HG02885 (cell line): ENCODE data around the gene SPRED3.

ENCODE experiments used
- ATAC-seq: cut with Tn5 transposase; IDR thresholded peaks from one replicate; pipeline ENCODE4 v1.9.1; 2021; ENCODE audit warnings: mild to moderate bottlenecking; ENCODE audit not compliant: unreplicated experiment, poor library complexity

Gene SPRED3

GRCh38 chr19:38413416-38413815 lies 24.9 kb downstream of the SPRED3 start:
- ATAC-seq = no peak

GRCh38 chr19:38417146-38417543 lies 28.6 kb downstream of the SPRED3 start:
- no peak for ATAC-seq

- ATAC-seq = no peak
Observed at GRCh38 chr19:38417544-38418506, 29.3 kb downstream of the SPRED3 start.

DNA sequence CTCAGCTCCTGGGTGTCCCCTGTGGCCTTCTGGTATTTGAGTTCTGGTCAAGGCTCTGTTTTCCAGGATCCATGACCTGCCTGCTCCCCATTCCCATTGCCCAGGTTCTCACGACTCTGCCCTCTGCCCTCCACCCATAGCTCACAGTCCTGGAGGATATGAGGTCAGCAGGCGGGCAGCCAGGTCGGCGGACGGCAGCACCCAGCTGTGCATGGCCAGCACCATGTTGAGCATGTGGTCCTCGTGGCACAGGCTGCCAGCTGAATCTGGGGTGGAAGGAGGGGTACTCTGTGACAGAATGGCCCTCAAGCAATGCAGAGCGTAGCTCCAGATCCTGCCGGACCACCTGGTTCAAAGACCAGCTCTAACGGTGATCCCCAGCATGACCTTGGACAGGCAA lies 32.4 kb downstream of the SPRED3 start:
- no peak for ATAC-seq

DNA sequence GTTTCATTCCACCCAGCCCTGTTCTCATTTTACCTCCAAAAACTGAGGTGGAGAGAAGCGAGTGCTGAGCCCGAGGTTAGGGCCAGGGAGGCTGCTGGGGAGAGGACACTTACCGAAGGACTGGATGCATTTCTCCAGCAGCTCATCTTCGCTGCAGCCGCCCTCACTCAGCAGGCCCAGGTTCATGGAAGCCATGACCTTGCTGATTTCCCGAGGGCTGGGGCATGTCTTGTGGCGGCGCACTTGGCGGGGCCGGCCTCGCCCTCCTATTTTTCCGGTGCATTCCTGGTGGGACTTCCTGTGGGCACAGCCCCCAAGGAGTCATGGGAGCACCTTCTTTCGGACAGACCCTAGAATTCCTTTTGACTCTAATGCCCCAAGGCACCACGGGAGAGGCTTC lies 33.4 kb downstream of the SPRED3 start:
- no peak for ATAC-seq

DNA sequence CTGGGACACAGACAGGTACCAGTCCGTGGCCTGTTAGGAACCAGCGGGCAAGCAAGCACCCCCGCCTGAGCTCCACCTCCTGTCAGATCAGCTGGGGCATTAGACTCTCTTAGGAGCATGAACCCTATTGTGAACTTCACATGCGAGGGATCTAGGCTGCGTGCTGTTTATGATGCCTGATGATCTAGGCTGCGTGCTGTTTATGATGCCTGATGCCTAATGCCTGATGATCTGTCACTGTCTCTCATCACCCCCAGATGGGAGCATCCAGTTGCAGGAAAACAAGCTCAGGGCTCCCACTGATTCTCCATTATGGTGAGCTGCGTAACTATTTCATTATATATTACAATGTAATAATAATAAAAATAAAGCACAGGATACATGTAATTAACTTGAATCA lies 33.9 kb downstream of the SPRED3 start:
- ATAC-seq = no peak

DNA sequence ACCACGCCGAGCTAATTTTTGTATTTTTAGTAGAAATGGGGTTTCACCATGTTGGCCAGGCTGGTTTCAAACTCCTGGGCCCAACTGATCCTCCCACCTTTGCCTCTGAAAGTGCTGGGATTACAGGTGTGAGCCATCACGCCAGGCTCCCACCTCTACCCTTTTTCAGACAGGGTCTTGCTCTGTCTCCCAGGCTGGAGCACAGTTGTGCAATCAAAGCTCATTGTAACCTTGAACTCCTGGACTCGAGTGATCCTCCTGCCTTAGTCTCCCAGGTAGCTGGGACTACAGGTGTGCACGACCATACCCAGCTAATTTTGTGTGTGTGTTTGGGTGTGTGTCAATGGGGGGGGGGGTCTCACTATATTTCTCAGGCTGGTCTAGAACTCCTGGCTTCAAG lies 35.8 kb downstream of the SPRED3 start:
- ATAC-seq = no peak

DNA sequence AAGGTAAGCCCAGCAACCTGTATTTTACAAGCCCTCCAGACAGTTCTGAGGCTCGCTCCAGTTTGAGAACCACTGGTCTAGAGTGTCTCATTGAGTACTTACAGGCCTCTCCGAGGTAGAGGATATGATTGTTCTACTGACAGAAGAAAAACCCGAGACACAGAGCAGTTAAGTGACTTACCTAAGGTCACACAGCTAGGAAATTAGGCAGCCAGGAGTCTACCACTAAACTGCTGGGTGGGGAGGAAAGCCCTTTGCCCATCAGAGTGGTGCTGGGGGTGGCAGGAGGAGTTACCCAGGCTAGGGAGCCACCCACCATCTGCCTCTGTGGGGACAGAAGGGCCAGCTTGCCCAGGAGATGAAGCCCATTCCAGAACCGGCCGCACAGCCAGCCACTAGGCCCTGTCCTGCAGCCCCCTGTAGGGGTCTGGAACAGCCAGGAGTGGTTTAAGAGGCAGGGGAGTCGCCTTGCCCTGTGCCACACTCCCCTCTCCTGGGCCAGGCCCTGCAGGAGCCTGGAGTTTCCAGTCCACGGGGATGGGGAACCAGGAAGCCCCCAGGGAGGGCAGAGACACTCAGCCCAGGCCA lies 36.8 kb downstream of the SPRED3 start:
- no peak for ATAC-seq

DNA sequence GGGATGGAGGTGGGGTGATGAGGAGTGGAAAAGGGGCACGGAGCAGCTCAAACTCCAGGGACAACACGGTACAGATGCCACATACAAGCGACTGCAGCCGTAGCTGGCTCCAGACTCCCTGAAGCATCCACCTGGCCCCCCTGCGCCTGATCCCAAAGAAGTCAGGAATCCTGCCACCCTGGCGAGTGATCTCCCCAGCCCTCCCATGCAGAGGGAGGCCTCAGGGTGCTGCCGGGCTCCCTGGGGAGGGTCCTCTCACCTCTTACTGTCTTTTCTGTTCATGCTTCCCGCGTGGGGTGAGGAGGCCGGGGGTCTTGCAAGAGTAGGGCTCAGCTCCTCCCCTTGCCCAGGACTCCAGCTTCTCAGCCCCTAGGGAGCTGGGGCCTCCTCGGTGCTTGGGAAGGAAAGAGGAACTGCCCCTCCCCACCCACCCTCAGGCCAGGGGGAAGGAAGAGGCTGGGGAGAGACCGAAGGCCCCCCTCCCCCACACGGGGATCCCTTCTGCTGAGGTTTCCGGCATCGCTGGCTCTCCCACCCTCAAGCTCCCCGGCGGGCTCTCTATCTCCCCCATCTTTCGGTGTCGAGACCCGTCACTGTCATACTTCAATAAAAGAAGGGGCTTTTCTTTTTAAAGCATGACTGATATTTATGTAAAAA lies 37.4 kb downstream of the SPRED3 start, which contains the start of gene RASGRP4:
Gene RASGRP4, minus strand, starts transcription at position 410 of the 657 bp plus-strand sequence. Its CDS starts 128 bp downstream, at position 282.
- no peak for ATAC-seq

DNA sequence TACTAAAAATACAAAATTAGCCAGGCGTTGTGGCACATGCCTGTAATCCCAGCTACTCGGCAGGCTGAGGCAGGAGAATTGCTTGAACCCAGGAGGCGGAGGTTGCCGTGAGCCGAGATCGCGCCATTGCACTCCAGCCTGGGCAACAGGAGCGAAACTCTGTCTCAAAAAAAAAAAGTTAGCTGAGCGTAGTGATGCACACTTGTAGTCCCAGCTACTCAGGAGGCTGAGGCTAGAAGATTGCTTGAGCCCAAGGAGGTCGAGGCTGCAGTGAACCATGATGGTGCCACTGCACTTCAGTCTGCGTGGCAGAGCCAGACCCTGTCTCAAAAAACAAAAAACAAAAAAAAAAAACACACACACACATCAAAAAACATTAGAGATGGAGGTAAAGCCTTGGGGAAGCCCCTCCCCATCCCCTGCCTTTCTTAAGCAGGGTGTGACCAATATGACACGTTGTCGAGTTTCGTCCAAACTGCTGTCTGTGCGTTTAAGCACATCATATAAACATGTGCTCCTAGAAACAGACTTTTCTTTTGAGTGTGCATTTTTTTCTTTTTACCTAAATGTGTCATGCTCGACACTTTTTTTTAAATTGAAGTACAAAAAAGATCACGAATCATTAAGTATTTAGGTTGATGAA lies 38.7 kb downstream of the SPRED3 start:
- peak; percentile 43 for ATAC-seq

DNA sequence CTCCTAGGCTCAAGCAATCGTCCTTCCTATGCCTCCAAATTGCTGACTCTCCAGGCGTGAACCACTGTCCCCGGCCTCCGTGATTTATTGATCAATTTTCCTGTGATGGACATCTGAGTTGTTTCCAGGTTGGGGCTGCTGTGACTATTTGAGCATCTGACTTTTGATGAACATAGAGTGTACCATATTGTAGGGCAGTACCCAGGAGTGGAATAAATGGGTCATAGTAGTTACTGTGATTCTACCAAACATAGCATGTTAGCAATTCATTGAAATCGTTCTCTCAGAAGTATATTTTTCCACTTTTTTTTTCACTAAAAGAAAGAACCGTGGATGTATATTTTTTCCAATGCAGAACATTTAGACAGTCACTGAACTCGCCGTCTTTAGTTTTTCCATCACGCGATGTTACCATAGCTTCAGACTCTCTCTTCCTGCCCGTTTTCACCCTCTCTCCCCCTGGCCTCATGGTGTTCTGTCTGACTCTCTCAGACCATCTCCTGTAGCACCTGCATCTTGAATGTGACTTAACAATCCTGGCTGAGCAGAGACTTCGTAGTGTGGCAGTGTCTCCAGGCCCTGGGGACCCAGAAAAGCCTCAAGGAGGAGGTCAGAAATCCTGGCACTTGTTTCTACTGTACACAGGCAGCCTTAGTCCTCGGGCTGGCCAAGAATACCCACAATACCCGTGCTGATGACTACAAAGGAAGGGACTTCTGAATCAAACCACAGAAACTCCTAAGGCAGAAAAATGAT lies 40.7 kb downstream of the SPRED3 start:
- no peak for ATAC-seq

GRCh38 chr19:38429811-38430156 lies 41.3 kb downstream of the SPRED3 start:
- no peak for ATAC-seq

DNA sequence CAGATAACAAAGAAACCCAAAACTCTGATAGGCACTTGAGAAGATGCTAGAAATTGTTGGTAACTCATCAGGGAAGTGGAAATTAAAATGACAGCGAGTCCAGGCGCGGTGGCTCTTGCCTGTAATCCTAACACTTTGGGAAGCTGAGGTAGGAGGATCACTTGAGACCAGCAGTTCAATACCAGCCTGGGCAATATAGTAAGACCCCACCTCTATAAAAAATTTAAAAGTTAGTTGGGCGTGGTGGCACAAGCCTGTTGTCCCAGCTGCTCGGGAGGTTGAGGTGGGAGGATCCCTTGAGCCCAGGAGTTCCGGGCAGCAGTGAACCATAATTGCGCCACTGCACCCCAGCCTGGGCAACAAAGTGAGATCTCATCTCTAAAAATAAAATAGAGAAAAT lies 42.4 kb downstream of the SPRED3 start:
- ATAC-seq = no peak

DNA sequence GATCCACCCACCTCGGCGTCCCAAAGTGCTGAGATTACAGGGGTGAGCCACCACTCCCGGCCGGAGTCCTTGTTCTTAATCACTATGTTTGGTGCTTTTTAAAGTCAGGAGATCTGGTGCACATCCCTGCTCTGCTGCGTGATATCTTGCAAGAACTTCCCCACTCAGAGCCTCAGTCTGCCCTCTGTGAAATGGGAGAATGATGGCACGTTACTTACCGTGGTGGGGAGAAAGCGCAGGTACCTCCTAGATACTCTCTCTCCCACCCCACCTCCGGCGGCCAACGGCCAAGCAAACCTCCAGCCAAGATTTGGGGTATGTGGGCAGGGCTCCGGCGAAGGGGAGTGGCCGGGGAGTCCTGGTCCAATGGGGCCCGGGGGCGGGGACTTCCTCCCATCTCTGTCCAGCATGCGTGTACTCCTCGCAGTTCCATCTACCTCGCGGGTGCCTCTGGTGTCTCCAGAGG lies 44.8 kb downstream of the SPRED3 start, which contains the start of gene RYR1:
Gene RYR1, plus strand, starts transcription at position 424 of the 466 bp plus-strand sequence. CDS start 139 bp downstream, outside the sequence.
- ATAC-seq = no peak

GRCh38 chr19:38434549-38435051 lies 46.1 kb downstream of the SPRED3 start:
- no peak for ATAC-seq

DNA sequence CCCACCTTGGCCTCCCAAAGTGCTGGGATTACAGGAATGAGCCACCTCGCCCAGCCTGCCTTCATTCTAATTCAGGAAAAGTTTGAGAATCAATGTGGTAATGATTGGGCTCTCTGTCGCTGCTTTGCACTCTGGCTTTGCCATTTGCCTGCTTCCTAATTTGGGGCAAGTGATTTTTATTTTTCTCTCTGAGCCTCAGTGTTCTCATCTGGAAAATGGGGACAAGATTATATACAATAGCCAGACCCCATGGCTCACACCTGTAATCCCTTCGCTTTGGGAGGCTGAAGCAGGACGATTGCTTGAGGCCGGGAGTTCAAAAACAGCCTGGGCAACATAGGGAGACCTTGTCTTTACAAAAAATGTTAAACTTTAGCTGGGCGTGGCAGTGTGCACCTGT lies 48.8 kb downstream of the SPRED3 start:
- ATAC-seq = no peak

- no peak for ATAC-seq
Observed at GRCh38 chr19:38437917-38438316, 49.4 kb downstream of the SPRED3 start.

DNA sequence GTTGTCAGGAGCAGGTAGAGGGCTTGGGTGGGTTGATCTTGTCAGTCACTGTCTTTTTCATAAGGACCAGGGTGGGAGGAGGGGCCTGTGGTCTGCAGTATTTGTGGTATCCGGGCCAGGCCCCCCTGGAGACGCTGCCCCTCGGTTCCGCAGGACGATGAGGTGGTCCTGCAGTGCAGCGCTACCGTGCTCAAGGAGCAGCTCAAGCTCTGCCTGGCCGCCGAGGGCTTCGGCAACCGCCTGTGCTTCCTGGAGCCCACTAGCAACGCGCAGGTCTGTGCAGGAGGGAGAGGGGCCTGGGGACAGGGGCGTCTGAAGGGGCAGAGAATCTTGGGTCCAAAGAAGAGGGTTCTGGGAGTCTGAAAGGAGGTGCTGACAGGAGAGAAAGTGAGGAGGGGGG lies 52.1 kb downstream of the SPRED3 start:
- no peak for ATAC-seq

DNA sequence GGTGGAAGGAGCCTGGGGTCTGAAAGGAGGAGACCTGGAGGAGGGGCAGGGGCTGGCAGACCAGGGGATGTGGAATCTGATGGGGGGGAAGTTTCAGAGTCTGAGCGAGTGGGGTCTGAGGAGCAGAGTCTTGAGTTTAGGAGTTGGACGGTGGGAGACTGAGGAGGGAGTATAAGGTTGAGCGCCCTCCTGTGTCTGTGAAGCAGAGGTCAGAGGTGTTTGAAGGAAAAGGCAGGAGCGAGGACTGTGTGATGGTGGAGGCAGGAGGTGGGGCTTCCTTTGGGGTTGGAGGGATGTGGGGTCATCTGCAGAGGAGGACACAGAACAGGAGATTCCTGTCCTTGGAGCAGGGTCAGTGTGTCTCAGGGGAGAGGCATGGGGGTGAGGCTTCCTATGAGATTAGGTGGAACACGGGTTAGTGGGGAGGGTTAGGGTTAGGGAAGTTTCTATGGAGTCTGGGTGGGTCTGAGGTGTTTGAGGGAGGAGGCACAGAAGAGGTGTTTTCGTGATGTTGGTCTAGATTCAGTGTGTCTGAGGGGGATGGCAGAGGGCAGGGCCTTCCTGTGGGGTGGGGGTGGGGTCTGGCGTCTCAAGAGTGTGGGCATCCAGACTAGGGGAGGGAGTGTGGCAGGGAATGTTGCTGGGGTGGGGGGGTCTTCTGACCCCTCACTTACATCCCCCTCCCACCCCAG lies 53.3 kb downstream of the SPRED3 start:
- ATAC-seq = no peak
